Measurements from ENCODE around the gene DDIT4.
"Not testable (repeated sequence)": the region's sequence is repeated elsewhere in the genome, so short reads cannot be mapped to it uniquely, and the experiment has no call there.

The DDIT4 gene

DNA sequence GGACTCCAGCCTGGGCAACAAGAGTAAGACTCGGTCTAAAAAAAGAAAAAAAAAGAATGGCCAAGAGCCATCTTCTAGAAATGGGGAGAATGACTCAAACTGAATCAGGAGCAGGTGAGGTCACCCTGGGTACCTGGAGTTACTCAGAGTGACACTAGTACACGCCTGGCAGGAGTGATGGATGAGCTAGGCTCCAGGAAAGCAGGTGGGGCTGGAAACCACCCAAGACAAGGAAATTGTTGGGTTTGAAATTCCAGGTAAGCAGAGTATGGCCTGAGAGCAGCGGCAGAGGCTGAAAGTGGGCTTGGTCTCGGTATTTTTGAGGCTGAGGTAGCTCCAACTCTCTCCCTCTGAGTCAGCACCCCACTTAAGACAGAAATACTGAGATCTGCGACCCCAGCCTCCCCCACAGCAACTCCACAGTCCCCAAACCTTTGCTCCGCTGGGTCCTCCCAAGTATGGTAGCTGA, 18.5 kb downstream of the DDIT4 start:
- DNase-seq (ENCODE audit: low read depth, low spot score) = peak; percentile 51

DNA sequence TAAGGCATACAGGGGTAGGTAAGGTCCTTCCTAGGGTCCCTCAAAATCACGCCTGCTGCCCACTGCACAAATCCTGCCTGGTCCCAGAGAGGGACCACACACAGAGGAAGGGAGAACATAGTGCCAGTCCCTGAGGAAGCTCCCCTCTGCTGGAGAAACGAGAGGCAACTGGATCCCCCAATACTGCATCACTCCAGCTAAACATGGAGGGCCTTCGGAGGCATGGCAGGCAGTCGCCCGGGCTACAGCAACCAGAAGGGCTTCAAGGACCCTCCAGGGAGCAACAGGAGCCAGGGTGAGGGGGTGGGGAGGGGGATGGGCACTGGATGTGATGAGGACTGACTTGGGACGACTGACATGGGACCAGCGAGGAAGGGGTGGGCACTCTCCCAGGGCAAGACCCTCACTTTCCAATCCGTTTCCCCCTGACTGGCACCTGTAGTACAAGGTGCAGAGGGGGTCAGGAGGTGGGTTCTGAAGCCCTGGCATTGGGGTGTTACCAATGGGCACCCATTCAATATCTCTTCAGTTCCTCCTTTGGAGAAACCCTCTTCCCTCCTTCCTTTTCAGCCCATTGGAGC, 21.7 kb downstream of the DDIT4 start:
- DNase-seq (ENCODE audit: low read depth, low spot score) = no peak

DNA sequence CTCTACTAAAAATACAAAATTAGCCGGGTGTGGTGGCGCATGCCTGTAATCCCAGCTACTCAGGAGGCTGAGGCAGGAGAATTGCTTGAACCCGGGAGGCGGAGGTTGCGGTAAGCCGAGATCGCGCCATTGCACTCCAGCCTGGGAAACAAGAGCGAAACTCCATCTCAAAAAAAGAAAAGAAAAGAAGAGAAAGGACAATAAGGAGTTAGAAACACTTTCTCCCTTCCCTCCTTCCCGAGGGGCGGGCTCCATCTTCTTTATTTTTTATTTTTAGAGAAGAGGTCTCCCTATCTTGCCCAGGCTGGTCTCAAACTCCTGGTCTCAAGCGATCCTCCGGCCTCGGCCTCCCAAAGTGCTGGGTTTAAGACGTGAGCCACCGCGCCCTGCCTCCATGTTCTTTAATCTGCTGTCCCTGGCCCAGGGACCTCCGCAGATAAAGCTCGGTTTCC, 23.1 kb downstream of the DDIT4 start:
- DNase-seq (ENCODE audit: low read depth, low spot score) = not testable (repeated sequence)

DNA sequence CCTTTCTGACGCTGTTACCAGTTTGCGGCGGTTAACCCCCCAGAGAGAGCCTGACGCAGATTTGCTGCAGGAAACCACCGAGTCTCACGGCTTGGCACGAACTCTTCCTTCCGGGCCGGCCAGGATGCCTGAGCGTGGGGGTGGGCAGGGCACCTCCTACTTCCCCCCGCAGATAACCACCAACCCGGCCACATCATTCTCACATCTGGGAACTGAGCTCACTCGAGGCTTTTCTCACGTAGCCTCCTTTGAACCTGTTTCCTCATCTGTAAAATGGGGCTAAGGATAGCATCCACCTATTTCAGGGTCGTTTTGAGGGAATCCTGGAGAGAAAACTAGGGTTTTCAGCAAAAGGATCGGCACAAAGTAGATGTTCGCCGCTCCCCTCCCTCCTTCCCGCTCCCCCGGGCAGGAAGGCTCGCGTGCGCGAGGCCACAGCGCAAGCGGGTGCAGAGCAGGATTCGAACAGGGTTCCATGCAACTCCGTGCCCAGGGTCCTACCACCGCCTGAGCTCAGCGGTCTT, 23.6 kb downstream of the DDIT4 start:
- peak; percentile 69 for DNase-seq (ENCODE audit: low read depth, low spot score)

DNA sequence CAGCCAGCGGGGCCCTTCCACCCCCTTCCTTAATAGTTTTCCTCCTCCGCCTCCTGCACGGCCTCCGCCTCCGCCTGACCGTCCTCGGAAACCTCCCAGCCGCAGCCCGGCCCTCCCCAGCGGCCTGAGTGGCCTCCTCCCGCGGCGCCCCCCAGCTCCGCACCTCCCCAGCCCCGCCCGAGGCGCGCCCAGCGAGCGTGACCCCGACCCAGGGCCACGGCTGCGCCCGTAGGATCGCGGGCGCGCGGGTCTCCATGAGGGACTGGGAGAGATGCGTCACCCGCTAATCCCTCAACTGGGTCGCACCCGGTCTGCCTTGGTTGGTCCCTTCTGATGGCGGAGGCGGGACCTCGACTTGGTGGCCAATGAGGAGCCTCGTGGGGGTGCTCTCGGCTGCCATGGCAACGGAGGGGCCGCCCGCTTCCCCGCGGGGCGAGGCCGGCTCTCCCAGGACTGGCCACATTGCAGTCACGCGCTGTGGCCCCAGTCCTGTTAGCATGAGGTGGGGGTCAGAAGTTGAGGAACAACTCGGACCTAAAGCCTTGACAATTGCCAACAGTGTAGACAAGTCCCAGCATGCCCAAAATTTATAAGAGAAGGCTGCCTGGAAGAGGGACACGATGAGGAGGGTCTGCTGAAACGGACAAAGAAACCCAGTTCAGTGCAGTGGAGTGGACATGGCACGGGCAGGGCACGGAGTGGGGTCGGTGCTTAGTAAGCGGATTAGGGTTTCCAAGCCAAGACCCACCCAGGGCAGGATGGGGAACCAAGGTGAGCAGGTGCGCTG, 24.3 kb downstream of the DDIT4 start:
- peak; percentile 97 for DNase-seq (ENCODE audit: low read depth, low spot score)

DNA sequence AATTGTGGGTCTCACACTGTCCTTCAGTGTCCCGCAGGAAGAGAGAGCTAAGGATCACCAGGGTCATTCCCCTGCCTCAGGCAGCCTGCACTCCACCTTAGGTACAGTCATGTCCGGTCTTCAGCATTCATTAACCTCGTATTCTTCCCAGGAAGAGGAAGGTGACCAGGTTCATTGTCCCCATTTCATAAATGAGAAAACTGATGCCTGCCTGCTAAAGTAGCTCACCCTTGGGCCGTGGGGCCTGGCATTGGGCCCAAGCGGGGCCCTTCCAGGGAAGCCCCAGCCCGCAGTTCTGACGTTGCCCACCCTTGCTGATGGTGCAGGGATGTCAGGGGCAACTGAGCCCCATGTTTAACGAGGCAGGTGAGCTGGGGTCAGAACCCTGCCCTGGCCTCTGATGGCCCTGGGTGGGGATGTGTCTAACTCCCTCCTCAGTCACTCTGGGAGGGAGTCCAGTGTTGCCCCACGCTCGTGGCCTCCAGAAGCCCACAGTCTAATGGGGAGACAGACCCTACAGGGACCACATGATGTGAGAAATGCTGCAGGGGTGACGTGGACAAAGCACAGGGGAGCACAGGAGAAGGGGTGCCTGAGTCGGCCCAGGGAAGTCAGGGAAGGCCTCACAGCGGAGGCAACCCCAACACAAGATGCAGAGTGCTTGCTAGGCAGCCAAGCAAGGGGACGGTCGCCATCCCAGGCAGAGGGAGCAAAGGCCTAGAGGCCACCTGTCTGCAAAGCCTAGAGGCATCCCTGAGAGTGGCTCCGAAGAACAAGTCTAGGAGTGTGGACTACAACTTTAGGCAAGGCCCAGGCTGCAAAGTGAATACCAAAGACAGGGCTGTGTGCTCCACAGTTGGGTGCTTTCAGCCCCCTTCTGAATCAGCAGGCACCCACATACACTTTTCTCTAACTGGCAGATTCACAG, 25.1 kb downstream of the DDIT4 start:
- DNase-seq (ENCODE audit: low read depth, low spot score) = no peak

DNA sequence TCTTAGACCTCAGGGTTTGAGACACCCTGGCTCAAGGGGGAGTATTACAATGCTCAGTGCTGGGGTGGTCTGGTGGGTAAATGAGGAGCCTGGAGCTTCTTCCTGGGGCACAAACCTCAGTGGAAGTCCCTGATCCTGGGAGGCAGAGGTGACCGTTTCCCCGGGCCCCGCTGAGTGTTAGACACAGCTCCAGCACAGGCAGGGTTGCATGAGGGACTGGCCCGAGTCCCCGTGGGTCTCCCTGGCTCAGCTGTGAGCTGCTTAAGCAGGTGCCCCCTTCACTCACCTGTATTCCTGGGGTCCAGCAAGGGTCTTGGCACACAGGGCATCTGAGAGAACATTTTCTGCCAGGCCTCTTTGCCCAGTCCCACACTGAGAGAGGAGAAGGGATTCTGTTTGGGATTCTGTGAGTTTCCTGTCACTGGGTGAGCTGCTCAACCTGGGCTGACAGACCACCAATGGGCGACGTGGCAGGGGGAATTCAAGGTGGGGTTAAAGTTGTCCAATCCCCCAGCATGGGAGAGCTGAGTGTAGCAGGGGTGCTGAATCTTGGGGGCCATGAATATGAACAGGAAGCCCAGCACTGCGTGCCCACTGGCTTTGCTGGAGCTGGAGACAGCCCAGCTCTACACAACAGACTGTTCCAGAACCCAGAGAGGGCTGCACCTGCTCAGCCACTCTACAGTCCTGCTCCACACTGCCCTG, 29.9 kb downstream of the DDIT4 start:
- no peak for DNase-seq (ENCODE audit: low read depth, low spot score)

DNA sequence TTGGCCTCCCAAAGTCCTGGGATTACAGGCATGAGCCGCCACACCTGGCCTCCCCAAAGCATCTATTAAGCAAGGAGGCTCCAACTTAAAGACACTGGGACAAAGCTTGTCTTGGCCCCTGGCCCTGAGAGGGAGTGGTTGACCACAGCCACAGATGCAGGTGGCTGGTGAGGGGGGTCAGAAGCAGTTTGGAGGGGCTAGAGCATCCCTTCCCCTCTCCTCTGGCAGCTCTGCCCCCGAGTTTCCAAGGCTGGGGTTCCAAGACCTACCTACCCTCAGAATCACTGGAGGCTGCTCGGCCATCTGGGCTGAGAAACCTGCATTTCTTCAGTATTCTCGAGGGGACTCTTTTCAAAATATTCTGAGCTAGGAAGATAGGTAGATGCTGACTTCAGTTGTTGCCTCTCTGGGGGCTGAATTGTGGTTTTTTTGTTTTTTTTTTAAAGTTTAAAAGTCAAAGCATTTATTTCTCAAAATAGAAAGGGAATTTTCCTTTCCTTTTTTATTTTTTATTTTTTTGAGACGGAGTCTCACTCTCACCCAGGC, 32.6 kb downstream of the DDIT4 start:
- no peak for DNase-seq (ENCODE audit: low read depth, low spot score)

DNA sequence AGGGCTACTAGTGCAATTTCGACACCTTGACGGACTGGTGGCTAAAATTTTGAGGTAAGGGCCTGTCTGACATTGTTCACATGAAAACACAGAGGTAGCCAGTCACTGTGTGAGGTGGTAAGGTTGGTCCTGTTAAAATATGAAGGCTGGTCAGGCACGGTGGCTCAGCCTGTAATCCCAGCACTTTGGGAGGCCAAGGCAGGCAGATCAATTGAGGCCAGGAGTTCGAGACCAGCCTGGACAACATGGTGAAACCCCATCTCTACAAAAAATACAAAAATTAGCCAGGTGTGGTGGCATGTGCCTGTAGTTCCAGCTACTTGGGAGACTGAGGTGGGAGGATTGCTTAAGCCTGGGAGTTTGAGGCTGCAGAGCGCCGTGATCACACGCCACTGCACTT, 34.0 kb downstream of the DDIT4 start:
- not testable (repeated sequence) for DNase-seq (ENCODE audit: low read depth, low spot score)

DNA sequence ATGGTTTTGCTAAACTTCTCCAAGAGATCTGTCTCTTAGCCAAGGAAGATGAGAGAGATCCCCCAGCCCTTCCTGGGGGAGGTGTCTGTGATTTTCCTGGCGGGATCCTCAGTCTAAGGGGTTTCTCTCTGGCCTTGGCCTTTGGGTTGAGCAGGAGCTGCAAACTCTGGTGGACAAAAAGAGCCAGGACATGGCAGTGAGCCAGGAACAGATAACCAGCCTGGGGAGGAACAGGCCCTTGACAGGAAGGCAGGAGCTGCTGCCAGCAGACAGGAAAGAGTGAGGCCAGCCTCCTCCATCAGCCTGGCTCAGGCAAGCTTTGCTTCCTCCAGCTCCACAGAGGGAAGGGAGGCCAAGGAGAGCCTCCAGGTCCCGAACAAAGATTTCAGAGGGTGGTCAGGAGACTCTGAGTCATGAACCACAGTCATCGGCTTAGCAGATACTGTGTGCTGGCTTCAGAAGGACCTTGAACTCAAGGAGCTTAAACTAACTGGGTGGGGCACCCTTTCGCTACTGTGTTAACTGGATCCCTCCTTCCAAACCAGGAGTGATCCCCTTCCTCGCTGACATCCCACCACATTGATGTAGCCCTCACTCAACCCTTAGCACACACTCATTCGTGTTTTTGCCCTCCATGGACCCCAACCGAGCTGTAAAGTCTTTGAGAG, 34.7 kb downstream of the DDIT4 start:
- DNase-seq (ENCODE audit: low read depth, low spot score) = no peak

DNA sequence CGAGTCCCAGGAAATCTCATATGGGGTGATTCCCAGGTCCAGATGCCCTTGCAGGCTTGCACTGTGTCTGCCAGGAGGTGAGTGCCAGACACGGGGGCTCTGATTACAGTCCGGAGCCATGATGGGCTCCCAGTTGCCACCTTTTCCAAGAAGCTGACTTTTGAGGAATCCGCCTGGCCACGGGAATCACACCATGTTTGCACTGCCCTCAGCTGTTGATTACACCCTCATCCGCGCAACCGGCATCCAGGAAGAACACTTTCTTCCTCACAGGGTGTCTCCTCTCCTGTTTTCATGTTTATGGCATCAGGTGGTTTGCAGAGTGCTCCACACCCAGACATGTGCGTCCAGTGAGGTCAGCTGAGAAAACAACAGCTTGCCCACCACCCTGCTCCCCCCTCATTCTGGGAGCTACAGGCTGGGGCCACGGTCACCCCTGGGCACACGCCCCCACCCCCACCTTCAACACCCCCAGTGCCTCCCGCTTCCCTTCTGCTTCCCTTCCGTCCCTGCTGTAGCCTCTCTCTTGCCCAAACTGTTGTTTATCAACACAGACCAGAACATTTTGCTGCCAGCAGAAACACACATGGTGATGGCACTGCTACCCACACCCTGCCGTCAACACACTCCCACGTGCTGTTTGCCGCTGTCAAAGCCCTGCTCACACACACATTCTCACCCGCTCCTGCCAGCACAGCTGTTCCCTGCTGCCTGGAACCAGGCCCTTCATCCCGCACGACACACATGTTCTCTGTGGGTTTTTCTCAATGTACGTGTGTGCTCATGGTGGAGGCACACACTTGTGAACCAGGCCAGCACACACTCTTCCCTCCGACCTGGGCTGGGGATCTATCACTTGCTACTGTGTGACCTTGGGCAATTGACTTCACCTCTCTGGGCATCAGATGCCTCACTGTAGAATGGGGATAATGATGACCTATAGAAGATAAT, 35.8 kb downstream of the DDIT4 start:
- no peak for DNase-seq (ENCODE audit: low read depth, low spot score)

DNA sequence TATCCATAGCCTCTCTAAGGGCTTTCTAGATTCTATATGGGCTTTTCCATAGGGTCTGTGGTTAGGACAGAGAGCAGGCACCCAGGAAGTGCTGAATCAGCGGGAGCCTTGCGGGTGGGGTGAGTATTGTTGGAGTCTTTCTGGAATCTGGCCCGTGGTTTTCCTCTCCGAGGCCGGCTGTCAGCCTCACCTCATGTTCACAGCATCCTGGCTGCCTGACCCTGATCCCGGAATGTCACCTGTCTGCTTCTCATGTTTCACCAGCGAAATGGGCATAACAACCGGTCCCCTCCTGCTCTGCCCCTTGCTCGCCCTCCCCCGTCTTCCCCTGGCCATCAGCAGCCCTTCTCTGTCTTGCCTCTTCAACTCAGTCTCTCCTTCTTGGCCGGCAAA, 36.5 kb downstream of the DDIT4 start:
- DNase-seq (ENCODE audit: low read depth, low spot score) = peak; percentile 57

DNA sequence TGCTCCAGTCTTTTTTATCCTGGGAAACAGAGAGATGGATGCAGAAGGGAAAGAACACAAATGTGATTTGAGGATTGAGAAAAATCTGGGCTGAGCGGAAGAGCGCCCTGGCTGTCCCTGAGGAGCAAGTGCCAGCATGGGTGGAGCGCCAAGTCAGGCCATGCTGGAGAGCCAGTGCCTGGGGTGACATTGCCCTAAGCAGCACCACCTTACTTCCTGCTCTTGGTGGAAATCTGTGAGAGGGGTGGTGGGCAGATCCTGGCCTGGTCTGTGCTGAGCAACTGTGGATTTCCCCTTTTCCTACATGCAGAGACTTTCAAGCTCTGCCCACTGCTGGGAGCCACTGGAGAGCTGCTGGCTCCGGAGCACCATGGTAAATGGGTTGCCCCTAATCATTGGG, 36.9 kb downstream of the DDIT4 start:
- DNase-seq (ENCODE audit: low read depth, low spot score) = no peak

DNA sequence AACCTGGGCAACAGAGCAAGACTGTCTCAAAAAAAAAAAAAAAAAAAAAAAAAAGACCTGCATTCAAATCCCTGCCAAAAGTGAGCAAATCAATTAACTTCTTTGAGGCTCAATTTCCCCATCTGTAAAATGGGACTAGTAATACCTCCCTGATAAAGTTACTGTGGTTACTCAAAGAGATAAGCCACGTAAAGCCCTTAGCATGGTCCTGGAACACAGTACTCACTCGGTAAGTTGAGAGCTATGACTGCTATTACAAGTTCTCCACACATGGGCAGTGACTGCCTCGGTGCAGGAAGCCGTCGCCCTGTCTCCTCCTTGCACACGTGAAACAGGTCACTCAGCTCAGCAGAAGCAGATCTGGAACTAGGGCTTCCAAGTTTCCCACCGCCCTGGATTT, 37.9 kb downstream of the DDIT4 start:
- no peak for DNase-seq (ENCODE audit: low read depth, low spot score)

DNA sequence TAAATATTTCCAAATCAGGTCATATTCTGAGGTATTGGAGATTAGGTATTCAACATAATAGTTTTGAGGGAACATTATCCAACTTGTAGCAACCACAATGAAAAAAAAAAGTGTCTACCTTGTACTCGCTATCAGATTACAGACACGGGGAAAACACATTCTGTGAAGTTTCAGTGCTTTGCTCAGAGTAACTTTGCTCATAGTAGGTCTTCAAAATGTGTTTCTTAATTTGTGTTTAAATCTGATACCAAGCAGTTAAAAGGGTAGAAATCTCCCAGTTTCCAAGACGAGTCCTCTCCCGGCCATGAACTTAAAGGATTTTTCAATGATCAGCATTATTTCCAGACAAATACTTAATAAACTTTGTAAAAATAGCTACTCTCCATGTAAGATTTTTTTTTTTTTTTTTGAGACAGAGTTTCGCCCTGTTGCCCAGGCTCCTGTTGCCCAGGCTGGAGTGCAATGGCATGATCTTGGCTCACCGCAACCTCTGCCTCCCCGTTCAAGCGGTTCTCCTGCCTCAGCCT, 39.2 kb downstream of the DDIT4 start:
- no peak for DNase-seq (ENCODE audit: low read depth, low spot score)

DNA sequence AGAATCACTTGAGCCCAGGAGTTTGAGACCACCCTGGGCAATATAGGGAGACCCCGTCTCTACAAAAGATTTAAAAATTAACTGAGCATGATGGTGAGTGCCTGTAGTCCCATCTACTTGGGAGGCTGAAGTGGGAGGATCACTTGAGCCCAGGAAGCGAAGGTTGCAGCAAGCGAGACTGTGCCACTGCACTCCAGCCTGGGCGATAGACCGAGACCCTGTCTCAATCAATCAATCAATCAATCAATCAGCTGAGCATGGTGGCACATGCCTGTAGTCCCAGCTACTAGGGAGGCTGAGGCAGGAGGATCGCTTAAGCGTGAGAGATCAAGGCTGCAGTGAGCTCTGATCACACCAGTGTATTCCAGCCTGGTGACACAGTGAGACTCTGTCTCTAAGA, 40.5 kb downstream of the DDIT4 start:
- DNase-seq (ENCODE audit: low read depth, low spot score) = no peak

DNA sequence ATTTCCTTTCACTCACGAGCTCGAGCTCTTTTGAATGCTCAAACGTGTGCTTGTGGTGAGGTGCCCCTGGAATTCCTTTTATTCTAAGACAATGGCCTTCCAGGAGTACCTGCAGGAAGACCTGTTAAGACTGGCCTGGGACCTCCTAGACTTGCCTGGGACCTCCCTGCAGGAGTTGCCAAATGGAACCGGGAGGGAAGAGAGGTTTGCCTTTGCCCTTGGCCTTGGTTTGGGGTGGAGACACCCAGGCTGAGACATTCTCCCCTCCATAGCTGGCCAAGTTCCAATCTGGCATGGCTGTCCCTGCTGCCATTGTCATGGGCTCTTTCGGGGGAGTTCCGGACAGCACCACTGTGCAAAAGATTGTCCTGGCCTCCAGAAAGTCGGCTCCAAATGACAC, 41.3 kb downstream of the DDIT4 start:
- no peak for DNase-seq (ENCODE audit: low read depth, low spot score)

DNA sequence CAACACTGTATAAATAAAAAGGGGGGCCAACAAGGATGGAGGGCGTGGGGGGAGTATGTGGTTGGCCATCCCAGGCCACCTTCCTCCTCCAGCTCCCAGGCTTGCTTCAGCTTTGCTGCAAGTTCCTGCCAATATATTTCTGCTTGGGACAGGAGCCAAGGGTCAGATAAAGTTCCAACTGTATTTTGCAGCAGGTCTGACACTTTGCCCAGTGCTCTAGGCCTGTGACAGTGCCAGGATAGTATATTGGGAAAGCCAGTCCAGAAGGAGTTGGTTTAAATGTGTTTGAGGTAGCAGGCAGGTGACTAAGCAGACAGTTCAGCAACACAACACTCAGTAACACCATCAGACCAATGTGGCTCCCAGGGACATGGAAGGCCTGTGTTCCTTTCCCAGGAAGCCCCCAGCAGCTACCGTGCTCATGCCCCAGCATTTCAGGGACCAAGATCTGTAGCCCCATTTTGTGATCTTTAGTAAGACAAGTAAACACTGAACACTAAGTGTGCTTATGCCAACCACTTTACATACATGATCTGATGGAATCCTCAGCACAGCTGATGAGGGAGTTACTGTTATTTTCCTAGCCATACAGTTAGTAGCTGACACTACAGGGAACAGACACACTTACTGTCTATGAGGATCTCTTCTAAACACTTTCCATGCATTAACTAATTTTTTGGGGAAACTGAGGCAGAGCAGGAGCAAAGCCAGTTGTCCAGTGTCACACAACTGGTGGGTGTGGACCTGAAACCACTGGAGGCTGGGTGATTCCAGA, 42.1 kb downstream of the DDIT4 start:
- DNase-seq (ENCODE audit: low read depth, low spot score) = no peak

DNA sequence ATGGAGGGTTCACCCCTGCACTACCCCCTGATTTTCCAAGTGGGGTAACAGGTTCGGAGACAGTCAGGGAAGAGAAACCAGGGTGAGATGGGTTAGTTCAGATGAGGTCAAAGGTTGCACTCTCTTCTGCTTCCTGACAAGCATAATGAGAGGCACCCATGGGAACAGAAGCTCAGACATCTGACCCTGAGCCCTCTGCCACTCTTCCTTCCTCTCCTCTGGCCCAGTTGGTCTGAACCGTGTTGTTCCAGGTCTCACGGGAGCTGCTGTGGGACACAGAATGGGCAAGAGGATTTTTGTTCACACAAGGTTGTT, 42.6 kb downstream of the DDIT4 start:
- DNase-seq (ENCODE audit: low read depth, low spot score) = no peak

Data from ELF-1 (cell line).